ENCODE data around the gene PIKFYVE. TPM values are rescaled to one million over a fixed set of nuclear protein-coding genes. Genes with fewer than 3 reads are reported as not detected.
"Not testable (repeated sequence)": the region's sequence is repeated elsewhere in the genome, so short reads cannot be mapped to it uniquely, and the experiment has no call there.

Gene PIKFYVE
- total RNA-seq, 2 experiments from 2014 or later: 27.3 to 32.6 TPM

- ATAC-seq: peak; percentile 57
- peaks cover 10% of the 10 kb centered on the region for H3K9me3 Mint-ChIP-seq (ENCODE audit: low read depth)
- CTCF ChIA-PET: no interaction called here
Observed at GRCh38 chr2:208363485-208363884, 97.4 kb downstream of the PIKFYVE start.

GRCh38 chr2:208366215-208367127 lies 100.4 kb downstream of the PIKFYVE start:
- H3K36me3 Mint-ChIP-seq: peaks cover 7% of the 10 kb centered on the region
- peaks cover 10% of the 10 kb centered on the region for H3K9me3 Mint-ChIP-seq (ENCODE audit: low read depth)
- no peak for ATAC-seq
- CTCF ChIA-PET: no interaction called here
- H3K27me3 Mint-ChIP-seq: peaks cover 5% of the 10 kb centered on the region
- no peak overlapping the region for H3K4me3 Mint-ChIP-seq
- H3K27ac Mint-ChIP-seq: no peak overlapping the region
- DNase-seq: no peak
- peaks cover 15% of the 10 kb centered on the region for H3K4me1 Mint-ChIP-seq

More at GRCh38 chr2:208363485-208363884, 97.4 kb downstream of the PIKFYVE start:
- no peak overlapping the region for H3K27ac Mint-ChIP-seq
- no peak overlapping the region for H3K4me3 Mint-ChIP-seq
- H3K36me3 Mint-ChIP-seq: peaks cover 20% of the 10 kb centered on the region
- peaks cover 5% of the 10 kb centered on the region for H3K27me3 Mint-ChIP-seq
- no peak for DNase-seq
- H3K4me1 Mint-ChIP-seq: peaks cover 15% of the 10 kb centered on the region

GRCh38 chr2:208369091-208369490 lies 103.0 kb downstream of the PIKFYVE start:
- CTCF ChIA-PET: no interaction called here
- H3K27me3 Mint-ChIP-seq: peaks cover 7% of the 10 kb centered on the region
- H3K4me1 Mint-ChIP-seq: peaks cover 4% of the 10 kb centered on the region
- DNase-seq (no peak), ATAC-seq (no peak)
- peaks cover 10% of the 10 kb centered on the region for H3K9me3 Mint-ChIP-seq (ENCODE audit: low read depth)
- H3K27ac Mint-ChIP-seq: no peak overlapping the region
- peaks cover 7% of the 10 kb centered on the region for H3K36me3 Mint-ChIP-seq
- H3K4me3 Mint-ChIP-seq: no peak overlapping the region

- no peaks in the 10 kb centered on the region for H3K4me1 Mint-ChIP-seq
- H3K27ac Mint-ChIP-seq: no peak overlapping the region
- no peak for DNase-seq
- no peak for ATAC-seq
- peaks cover 13% of the 10 kb centered on the region for H3K27me3 Mint-ChIP-seq
- no peaks in the 10 kb centered on the region for H3K36me3 Mint-ChIP-seq
- peaks cover 4% of the 10 kb centered on the region for H3K9me3 Mint-ChIP-seq (ENCODE audit: low read depth)
- H3K4me3 Mint-ChIP-seq: no peak overlapping the region
- CTCF ChIA-PET: no interaction called here
Observed at GRCh38 chr2:208370881-208371633, 105.0 kb downstream of the PIKFYVE start.

GRCh38 chr2:208371634-208371935 lies 105.5 kb downstream of the PIKFYVE start:
- Mint-ChIP-seq H3K27ac (no peak overlapping the region), H3K4me1 (no peaks in the 10 kb centered on the region), H3K9me3 (ENCODE audit: low read depth) (peaks cover under 1% of the 10 kb centered on the region), H3K27me3 (peaks cover 15% of the 10 kb centered on the region), H3K4me3 (no peak overlapping the region), H3K36me3 (no peaks in the 10 kb centered on the region)
- CTCF ChIA-PET: no interaction called here
- DNase-seq (no peak), ATAC-seq (no peak)

- H3K4me3 Mint-ChIP-seq: no peak overlapping the region
- DNase-seq: no peak
- ATAC-seq: peak; percentile 47
- CTCF ChIA-PET: interaction anchor here (0.8 to 1.5 kb wide), 4 partner anchors 10 to 628 kb away, joined by 3 to 4 read pairs (median 3); no protein-coding TSS in a partner anchor
- no peaks in the 10 kb centered on the region for H3K9me3 Mint-ChIP-seq (ENCODE audit: low read depth)
- peaks cover 16% of the 10 kb centered on the region for H3K27me3 Mint-ChIP-seq
- H3K36me3 Mint-ChIP-seq: no peaks in the 10 kb centered on the region
- no peaks in the 10 kb centered on the region for H3K4me1 Mint-ChIP-seq
- H3K27ac Mint-ChIP-seq: no peak overlapping the region
Observed at GRCh38 chr2:208373460-208374089, 107.5 kb downstream of the PIKFYVE start.

- Mint-ChIP-seq H3K9me3 (ENCODE audit: low read depth) (no peaks in the 10 kb centered on the region), H3K27me3 (peaks cover 30% of the 10 kb centered on the region), H3K27ac (no peak overlapping the region), H3K4me3 (no peak overlapping the region), H3K4me1 (no peaks in the 10 kb centered on the region), H3K36me3 (no peaks in the 10 kb centered on the region)
- CTCF ChIA-PET: no interaction called here
- no peak for ATAC-seq
- DNase-seq: no peak
Observed at GRCh38 chr2:208375491-208376068, 109.5 kb downstream of the PIKFYVE start.

- H3K4me1 Mint-ChIP-seq, CTCF ChIA-PET: not testable (repeated sequence)
Observed at GRCh38 chr2:208377344-208377860, 111.3 kb downstream of the PIKFYVE start.

GRCh38 chr2:208379192-208379591 lies 113.1 kb downstream of the PIKFYVE start:
- no peak for DNase-seq
- H3K4me1 Mint-ChIP-seq: no peaks in the 10 kb centered on the region
- ATAC-seq: no peak
- H3K27ac Mint-ChIP-seq: no peak overlapping the region
- no peaks in the 10 kb centered on the region for H3K9me3 Mint-ChIP-seq (ENCODE audit: low read depth)
- no peak overlapping the region for H3K4me3 Mint-ChIP-seq
- no peaks in the 10 kb centered on the region for H3K36me3 Mint-ChIP-seq
- peaks cover 40% of the 10 kb centered on the region for H3K27me3 Mint-ChIP-seq
- CTCF ChIA-PET: interaction anchor here (1.4 kb wide), 1 partner anchor 16 kb away, joined by 3 read pairs; no protein-coding TSS in a partner anchor

More at GRCh38 chr2:208377344-208377860, 111.3 kb downstream of the PIKFYVE start:
- not testable (repeated sequence) for H3K36me3 Mint-ChIP-seq; H3K9me3 Mint-ChIP-seq (ENCODE audit: low read depth); H3K27ac Mint-ChIP-seq; DNase-seq; ATAC-seq; H3K4me3 Mint-ChIP-seq
- peaks cover 36% of the 10 kb centered on the region for H3K27me3 Mint-ChIP-seq

GRCh38 chr2:208384637-208385036 lies 118.6 kb downstream of the PIKFYVE start:
- ATAC-seq (no peak), DNase-seq (no peak)
- CTCF ChIA-PET: no interaction called here
- no peaks in the 10 kb centered on the region for H3K9me3 Mint-ChIP-seq (ENCODE audit: low read depth)
- no peak overlapping the region for H3K27ac Mint-ChIP-seq
- no peak overlapping the region for H3K4me3 Mint-ChIP-seq
- H3K4me1 Mint-ChIP-seq: no peaks in the 10 kb centered on the region
- H3K27me3 Mint-ChIP-seq: peaks cover 37% of the 10 kb centered on the region
- H3K36me3 Mint-ChIP-seq: no peaks in the 10 kb centered on the region

GRCh38 chr2:208386541-208386940 lies 120.5 kb downstream of the PIKFYVE start:
- H3K36me3 Mint-ChIP-seq: no peaks in the 10 kb centered on the region

GRCh38 chr2:208389940-208390339 lies 123.9 kb downstream of the PIKFYVE start:
- ATAC-seq (no peak), DNase-seq (no peak)
- CTCF ChIA-PET: no interaction called here
- Mint-ChIP-seq H3K4me1 (no peaks in the 10 kb centered on the region), H3K4me3 (no peak overlapping the region), H3K27me3 (peaks cover 12% of the 10 kb centered on the region), H3K27ac (no peak overlapping the region), H3K9me3 (ENCODE audit: low read depth) (peaks cover 2% of the 10 kb centered on the region), H3K36me3 (no peaks in the 10 kb centered on the region)

More at GRCh38 chr2:208386541-208386940, 120.5 kb downstream of the PIKFYVE start:
- H3K9me3 Mint-ChIP-seq (ENCODE audit: low read depth): no peaks in the 10 kb centered on the region
- no peak overlapping the region for H3K27ac Mint-ChIP-seq
- no peaks in the 10 kb centered on the region for H3K4me1 Mint-ChIP-seq
- DNase-seq: no peak
- ATAC-seq: no peak
- peaks cover 26% of the 10 kb centered on the region for H3K27me3 Mint-ChIP-seq
- CTCF ChIA-PET: interaction anchor here (1.4 kb wide), 1 partner anchor 13 kb away, joined by 3 read pairs; no protein-coding TSS in a partner anchor
- H3K4me3 Mint-ChIP-seq: no peak overlapping the region

GRCh38 chr2:208392300-208392699 lies 126.2 kb downstream of the PIKFYVE start:
- peaks cover 2% of the 10 kb centered on the region for H3K9me3 Mint-ChIP-seq (ENCODE audit: low read depth)

More at GRCh38 chr2:208392300-208392699, 126.2 kb downstream of the PIKFYVE start:
- CTCF ChIA-PET: interaction anchor here (1.2 kb wide), 1 partner anchor 11 kb away, joined by 4 read pairs; no protein-coding TSS in a partner anchor
- Mint-ChIP-seq H3K4me3 (no peak overlapping the region), H3K27me3 (peaks cover 3% of the 10 kb centered on the region), H3K36me3 (no peaks in the 10 kb centered on the region), H3K27ac (no peak overlapping the region), H3K4me1 (peaks cover 5% of the 10 kb centered on the region)
- ATAC-seq: no peak
- no peak for DNase-seq

All from activated CD8-positive, alpha-beta memory T cell treated with anti-CD3 and anti-CD28 coated beads, Interleukin-2, amount 10 ng/mL, durations not matched to agents 7 days and 5 days (primary cell).